Measurements from ENCODE around the gene MCOLN2.

Gene MCOLN2

GRCh38 chr1:84985365-84985764 lies 11.5 kb downstream of the MCOLN2 start:
- no peak for DNase-seq

GRCh38 chr1:84982395-84982794 lies 14.5 kb downstream of the MCOLN2 start:
- no peak for DNase-seq

- no peak for DNase-seq
These were observed 21.9 kb downstream of the MCOLN2 start for GRCh38 chr1:84975035-84975434.

GRCh38 chr1:84973498-84974334 lies 23.2 kb downstream of the MCOLN2 start:
- DNase-seq: no peak

- no peak for DNase-seq
These were observed 24.4 kb downstream of the MCOLN2 start for GRCh38 chr1:84972377-84972987.

- no peak for DNase-seq
These were observed 25.0 kb downstream of the MCOLN2 start for GRCh38 chr1:84971957-84972356.

GRCh38 chr1:84969489-84970250 lies 27.2 kb downstream of the MCOLN2 start:
- DNase-seq: no peak

GRCh38 chr1:84968865-84969264 lies 28.0 kb downstream of the MCOLN2 start:
- no peak for DNase-seq

GRCh38 chr1:84968101-84968500 lies 28.8 kb downstream of the MCOLN2 start:
- no peak for DNase-seq

- DNase-seq: no peak
These were observed 29.2 kb downstream of the MCOLN2 start for GRCh38 chr1:84967666-84968065.

- no peak for DNase-seq
These were observed 33.9 kb downstream of the MCOLN2 start for GRCh38 chr1:84963021-84963420.

GRCh38 chr1:84961316-84961715 lies 35.6 kb downstream of the MCOLN2 start:
- no peak for DNase-seq

GRCh38 chr1:84960371-84960770 lies 36.5 kb downstream of the MCOLN2 start:
- peak; percentile 56 for DNase-seq

- DNase-seq: no peak
These were observed 37.6 kb downstream of the MCOLN2 start for GRCh38 chr1:84959294-84959693.

- DNase-seq: no peak
These were observed 38.9 kb downstream of the MCOLN2 start for GRCh38 chr1:84957966-84958365.

GRCh38 chr1:84956655-84957054 lies 40.3 kb downstream of the MCOLN2 start:
- no peak for DNase-seq

GRCh38 chr1:84956097-84956496 lies 40.8 kb downstream of the MCOLN2 start:
- no peak for DNase-seq

- DNase-seq: no peak
These were observed 47.2 kb downstream of the MCOLN2 start for GRCh38 chr1:84949664-84950063.

GRCh38 chr1:84947536-84948410 lies 49.1 kb downstream of the MCOLN2 start:
- no peak for DNase-seq

GRCh38 chr1:84946631-84947030 lies 50.3 kb downstream of the MCOLN2 start:
- DNase-seq: no peak

- DNase-seq: peak; percentile 88
These were observed 52.0 kb downstream of the MCOLN2 start for GRCh38 chr1:84944767-84945486.

GRCh38 chr1:84941843-84942242 lies 55.1 kb downstream of the MCOLN2 start:
- no peak for DNase-seq

Measured in fibroblast of skin of scalp (primary cell).